ENCODE results near the gene TMEM187. TPM values are rescaled to one million over a fixed set of nuclear protein-coding genes. Genes with fewer than 3 reads are reported as not detected.

TMEM187 gene
- total RNA-seq, 1 donor from 2014 or later = 7.1 TPM

GRCh38 chrX:153951683-153952372 lies 20.7 kb upstream of the TMEM187 start:
- intact Hi-C loops (cut with DNase I) = loop anchor here (5.0 kb wide), 1 partner anchor 190 kb away; the partner anchor contains the start of gene PLXNB3
- DNase-seq (no peak), ATAC-seq (ENCODE audit: poor library complexity) (no peak)

DNA sequence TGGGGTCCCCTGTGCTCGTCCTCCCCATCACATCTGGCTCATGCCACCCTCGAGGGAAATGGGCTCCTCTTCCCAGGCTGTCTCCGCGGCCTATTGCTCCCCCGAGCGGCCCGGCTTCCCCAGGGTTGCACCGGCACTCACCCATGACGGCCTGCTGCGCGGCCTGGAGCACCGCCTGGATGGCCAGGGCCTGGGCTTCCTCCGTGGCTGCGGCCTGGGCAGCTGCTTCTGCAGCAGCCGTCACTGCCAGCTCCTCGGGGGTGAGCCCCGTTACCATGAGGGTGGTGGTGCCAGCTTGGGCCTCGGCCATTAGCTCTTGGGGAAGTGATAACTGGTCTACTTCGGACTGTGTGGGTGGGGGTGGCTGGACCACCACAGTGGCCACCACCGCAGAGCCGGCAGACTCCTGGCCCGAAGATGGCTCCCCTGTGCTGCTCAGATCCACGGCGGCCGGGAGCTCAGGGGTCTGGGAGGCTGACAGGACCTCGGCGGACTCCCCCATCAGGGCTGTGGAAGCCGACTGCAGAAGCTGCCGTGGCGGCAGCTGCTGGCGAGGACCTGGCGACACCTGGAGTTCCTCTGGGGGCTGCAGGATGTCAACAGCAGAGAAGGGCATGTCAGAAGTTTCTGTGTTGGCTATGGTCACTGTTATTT lies 20.1 kb upstream of the TMEM187 start:
- ATAC-seq (ENCODE audit: poor library complexity) = no peak
- intact Hi-C loops (cut with DNase I) = loop anchor here (5.0 kb wide), 1 partner anchor 190 kb away; the partner anchor contains the start of gene PLXNB3
- no peak for DNase-seq

GRCh38 chrX:153953342-153953830 lies 19.2 kb upstream of the TMEM187 start:
- ATAC-seq (ENCODE audit: poor library complexity) = peak; percentile 83
- peak; percentile 78 for DNase-seq
- intact Hi-C loops (cut with DNase I) = loop anchor here (5.0 kb wide), 1 partner anchor 191 kb away; the partner anchor contains the start of gene PLXNB3

- intact Hi-C loops (cut with DNase I) = loop anchor here (5.0 kb wide), 1 partner anchor 192 kb away; the partner anchor contains the start of gene PLXNB3
- DNase-seq = no peak
- peak; percentile 7 for ATAC-seq (ENCODE audit: poor library complexity)
Measured at GRCh38 chrX:153953892-153954557, 18.5 kb upstream of the TMEM187 start.

DNA sequence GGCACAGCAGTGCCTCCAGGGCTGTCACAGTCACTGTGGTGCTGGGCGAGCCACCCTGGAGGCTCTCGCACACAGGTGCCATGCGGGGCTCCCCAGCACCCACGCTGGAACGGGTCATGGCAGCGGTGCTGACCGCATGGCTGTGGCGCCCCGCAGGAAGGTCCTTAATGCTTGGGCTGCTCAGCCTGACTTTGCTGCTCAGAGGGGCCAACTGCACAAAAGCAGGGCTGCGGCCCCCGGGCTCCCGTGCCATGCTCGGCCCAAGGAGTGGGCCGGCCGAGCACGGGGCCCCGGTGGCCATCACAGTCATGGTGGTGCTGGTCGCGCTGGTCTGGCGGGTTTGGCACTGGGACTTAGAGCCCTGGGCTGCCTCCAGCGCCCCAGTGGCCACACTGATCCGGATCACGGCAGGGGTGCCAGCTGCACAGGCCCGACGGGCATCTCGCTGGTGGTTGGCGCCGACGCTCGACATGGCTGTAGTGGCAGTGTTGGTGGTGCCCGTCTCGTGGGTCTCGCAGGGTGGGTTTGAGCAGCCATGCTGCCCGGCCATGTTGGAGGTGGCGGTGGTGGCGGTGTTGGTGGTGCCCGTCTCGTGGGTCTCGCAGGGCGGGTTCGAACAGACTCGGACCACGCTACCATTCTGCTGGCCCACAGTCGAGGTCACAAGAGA lies 17.9 kb upstream of the TMEM187 start:
- ATAC-seq (ENCODE audit: poor library complexity) (no peak), DNase-seq (no peak)
- intact Hi-C loops (cut with DNase I) = loop anchor here (5.0 kb wide), 1 partner anchor 192 kb away; the partner anchor contains the start of gene PLXNB3

- intact Hi-C loops (cut with DNase I) = no loop called here
- ATAC-seq (ENCODE audit: poor library complexity) (no peak), DNase-seq (no peak)
Measured at GRCh38 chrX:153955228-153955732, 17.3 kb upstream of the TMEM187 start.

DNA sequence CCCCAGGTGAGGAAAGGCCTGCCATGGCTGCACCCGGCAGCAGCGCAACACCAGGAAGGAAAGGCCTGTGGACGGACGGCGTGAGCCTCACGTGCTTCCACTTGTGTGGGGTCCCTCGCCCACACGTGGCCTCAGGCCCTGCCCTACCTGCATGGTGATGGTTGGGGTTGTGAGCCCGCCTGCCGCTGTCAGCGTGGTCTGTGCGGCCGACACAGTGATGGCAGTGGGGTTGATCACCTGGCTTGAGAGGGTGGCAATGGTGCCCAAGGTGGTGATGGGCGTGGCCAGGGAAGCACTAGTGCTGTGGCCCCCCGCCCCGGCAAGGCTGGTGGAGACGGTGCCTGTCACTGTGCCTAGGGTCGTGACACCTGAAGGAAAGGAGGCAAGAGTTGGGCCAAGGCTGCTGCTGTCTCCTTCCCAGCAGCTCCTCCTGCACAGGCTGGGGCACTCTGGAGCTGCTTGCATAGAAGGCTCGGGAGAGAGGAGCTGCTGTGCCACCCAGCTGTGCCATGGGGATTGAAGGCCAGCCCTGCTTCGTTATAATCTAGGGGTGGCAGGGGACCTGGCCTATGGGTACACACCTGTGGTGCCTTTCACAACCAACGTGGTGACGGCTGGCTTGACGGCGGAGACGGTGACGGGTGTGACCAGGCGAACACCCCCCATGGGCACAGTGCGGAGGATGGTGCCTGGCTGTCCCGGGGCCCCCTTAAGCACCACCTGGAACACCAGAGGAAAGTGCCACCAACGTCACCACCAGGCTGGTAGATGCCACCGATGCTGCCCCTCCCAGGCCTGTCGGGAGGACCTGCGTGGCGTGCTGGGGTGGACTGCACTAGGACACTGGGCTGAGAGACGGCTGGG lies 16.3 kb upstream of the TMEM187 start:
- DNase-seq = no peak
- intact Hi-C loops (cut with DNase I) = no loop called here
- ATAC-seq (ENCODE audit: poor library complexity) = no peak

- DNase-seq (no peak), ATAC-seq (ENCODE audit: poor library complexity) (no peak)
- intact Hi-C loops (cut with DNase I) = no loop called here
Measured at GRCh38 chrX:153957224-153957623, 15.3 kb upstream of the TMEM187 start.

DNA sequence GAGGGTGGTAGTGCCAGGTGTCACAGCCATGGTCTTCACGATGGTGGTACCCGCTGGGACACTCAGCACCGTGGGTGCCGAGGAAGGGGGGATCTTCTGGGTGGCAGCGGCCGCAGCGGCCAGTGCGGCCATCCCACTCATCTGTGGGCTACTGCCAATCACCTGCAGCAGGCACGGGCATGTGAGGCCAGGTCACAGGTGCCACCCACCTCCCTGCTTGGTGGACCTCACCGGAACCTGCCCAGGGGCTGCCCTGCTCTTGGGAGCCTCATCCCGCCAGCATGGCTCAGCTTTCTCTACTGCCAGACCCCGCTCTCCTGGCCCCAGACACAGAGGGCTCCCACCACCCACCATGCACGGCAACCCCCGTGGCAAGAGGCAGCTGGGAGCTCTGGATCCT lies 13.9 kb upstream of the TMEM187 start:
- no peak for ATAC-seq (ENCODE audit: poor library complexity)
- intact Hi-C loops (cut with DNase I) = no loop called here
- DNase-seq = no peak

DNA sequence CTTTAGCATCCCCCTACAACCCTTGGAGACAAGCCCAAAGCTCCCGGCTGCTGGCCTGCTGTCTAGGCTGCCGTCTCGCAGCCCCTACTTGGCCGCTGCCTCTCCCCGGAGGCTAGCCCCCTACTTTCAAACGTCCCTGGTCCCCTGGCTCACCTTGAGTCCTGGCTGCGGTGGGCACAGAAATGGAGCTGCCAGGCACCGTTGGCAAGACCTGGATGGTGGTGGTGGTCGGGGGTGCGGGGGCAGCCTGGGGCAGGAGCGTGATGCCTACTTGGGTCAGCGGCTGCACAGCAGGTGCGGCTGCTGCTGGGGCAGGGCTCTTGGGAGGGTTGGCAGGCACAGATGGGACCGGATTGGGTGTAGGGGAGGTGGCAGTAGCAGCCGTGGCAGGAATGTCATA lies 12.9 kb upstream of the TMEM187 start:
- intact Hi-C loops (cut with DNase I) = no loop called here
- no peak for DNase-seq
- ATAC-seq (ENCODE audit: poor library complexity) = no peak

DNA sequence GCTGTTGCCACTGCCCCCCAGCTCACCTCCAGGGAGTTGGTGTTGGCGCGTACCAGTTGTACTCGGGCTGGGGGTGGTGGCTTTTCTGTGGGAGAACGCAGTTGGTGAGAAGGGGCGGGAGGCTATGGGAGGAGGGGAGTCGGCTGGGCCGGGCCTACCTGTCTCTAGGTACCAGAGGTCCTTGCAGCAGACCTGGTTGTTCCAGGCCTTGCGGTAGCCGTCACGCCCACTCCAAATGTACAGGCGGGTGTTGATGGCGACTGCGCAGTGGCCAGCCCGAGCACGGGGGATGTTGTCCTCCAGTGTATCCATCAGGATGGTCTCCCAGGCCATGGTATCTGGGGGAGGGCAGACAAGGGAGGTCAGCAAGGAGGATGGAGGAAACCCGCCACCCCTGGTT lies 12.5 kb upstream of the TMEM187 start:
- intact Hi-C loops (cut with DNase I) = no loop called here
- ATAC-seq (ENCODE audit: poor library complexity) (no peak), DNase-seq (no peak)

GRCh38 chrX:153960786-153961185 lies 11.8 kb upstream of the TMEM187 start:
- intact Hi-C loops (cut with DNase I) = no loop called here
- no peak for DNase-seq
- ATAC-seq (ENCODE audit: poor library complexity) = no peak

DNA sequence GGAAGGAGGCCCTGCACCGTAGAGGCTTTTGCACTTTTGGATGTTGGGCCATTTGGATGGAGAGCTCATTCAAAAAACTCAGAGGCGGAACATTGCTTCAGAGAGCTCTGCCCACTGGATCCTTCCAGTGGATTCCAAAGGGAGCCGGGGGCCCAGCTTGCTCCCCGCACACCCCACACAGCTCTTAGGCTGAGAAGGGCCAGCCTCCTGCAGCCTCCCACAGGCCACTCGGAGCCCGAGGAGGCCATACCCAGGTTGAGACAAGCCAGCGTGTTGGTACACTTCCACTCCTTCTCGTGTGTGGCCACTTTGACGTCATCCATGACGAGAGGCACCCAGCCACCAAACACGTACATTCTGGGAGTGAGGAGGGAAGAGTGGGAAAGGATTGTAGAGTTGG lies 11.3 kb upstream of the TMEM187 start:
- DNase-seq (no peak), ATAC-seq (ENCODE audit: poor library complexity) (no peak)
- intact Hi-C loops (cut with DNase I) = no loop called here

DNA sequence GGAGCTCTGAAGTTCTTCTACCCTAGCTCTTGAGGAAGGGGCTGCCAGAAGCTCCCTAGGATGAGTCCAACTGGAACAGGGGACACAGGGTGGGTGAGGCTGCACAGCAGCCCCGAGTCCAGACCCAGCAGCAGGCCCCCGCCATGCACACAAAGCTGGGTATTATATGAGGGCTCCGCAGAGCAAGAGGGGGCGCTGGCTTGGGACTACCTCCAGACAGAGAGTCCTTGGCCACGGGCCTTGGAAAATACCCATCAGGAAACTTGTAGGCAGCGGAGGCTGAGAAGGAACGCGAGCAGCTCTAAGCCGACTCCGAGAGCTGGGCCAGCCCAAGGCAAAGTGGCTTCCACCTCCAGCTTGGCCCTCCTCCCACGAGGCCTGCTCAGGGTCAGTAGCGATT lies 9.0 kb upstream of the TMEM187 start:
- no peak for DNase-seq
- ATAC-seq (ENCODE audit: poor library complexity) = no peak
- intact Hi-C loops (cut with DNase I) = no loop called here

DNA sequence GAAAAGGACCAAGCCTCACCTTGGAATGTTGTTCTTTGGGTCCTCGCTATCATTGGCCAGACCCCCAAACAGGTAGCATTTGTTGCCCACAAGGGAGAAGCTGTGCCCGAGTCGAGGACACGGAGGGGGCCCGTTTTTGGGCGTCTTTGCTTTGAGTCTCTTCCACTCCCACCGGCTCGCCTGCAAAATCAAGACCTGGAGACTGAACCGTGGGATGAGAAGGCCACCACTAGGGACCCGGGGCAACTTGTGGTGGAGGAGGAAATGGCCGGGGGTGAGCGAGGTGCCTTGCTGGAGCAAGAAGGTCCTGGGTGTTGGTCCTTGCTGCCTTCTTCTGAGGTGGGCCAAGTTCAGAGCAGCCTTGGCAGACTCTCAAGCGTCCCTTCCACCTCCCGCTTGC lies 8.4 kb upstream of the TMEM187 start:
- intact Hi-C loops (cut with DNase I) = no loop called here
- no peak for DNase-seq
- ATAC-seq (ENCODE audit: poor library complexity) = no peak

DNA sequence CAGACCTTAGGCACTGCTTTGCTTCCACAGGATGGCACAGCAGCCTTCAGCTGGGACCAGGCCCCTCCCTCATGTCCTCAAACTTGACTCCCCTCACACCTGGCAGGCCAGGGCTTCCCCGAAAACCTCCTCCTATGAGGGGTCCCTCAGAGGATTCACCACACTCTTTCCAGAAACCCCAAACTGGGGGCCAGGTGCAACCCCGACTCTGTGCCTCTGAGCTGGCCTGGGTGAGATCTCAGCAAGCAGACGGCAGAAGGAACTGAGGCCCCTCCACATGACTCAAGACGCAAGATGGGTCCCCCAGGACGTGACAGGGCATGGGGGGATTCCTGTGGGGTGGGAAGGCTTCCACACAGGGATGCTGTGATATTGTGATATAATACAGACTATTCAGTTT lies 7.1 kb upstream of the TMEM187 start:
- no peak for ATAC-seq (ENCODE audit: poor library complexity)
- intact Hi-C loops (cut with DNase I) = no loop called here
- DNase-seq = no peak

- intact Hi-C loops (cut with DNase I) = no loop called here
- peak; percentile 51 for DNase-seq
- ATAC-seq (ENCODE audit: poor library complexity) = peak; percentile 9
Measured at GRCh38 chrX:153966283-153966688, 6.3 kb upstream of the TMEM187 start.

Measured in Right ventricle myocardium superior (tissue), 1 donor.